Tibial artery (tissue), 4 donors: ENCODE measurements around the gene C11orf16.
"Not testable (repeated sequence)": the region's sequence is repeated elsewhere in the genome, so short reads cannot be mapped to it uniquely, and the experiment has no call there.

ENCODE experiments used
- DNase-seq, 2 donors: peaks; one replicate each; pipeline ENCODE4 v3.0.0-alpha.2; 2019
- H3K27ac ChIP-seq, 2 donors: fragments of 200-600 bp; sonication (generic) in 1 of 2; 1 replicate in 1 of 2; 2 replicates in 1 of 2; pipeline ENCODE4 v1.5.1; 2018 to 2019; ENCODE audit warnings: mild to moderate bottlenecking in 1 of 2
- H3K27me3 ChIP-seq, 2 donors: fragments of 200-600 bp; sonication (generic) in 1 of 2; one replicate each; pipeline versions ENCODE4 v1.5.1 to v1.6.0; 2016 to 2019
- H3K36me3 ChIP-seq, 3 donors: fragments of 200-600 bp; sonication (generic) in 2 of 3; one replicate each; pipeline ENCODE4 v1.5.1; 2016 to 2019; ENCODE audit warnings: mild to moderate bottlenecking in 2 of 3
- H3K4me1 ChIP-seq, 4 donors: fragments of 200-600 bp; sonication (generic) in 2 of 4; 1 replicate in 3 of 4; 2 replicates in 1 of 4; pipeline ENCODE4 v1.5.1; 2016 to 2019
- H3K4me3 ChIP-seq, 2 donors: fragments of 200-600 bp; sonication (generic) in 1 of 2; 1 replicate in 1 of 2; 2 replicates in 1 of 2; pipeline ENCODE4 v1.5.1; 2018 to 2019; ENCODE audit warnings: mild to moderate bottlenecking in 2 of 2
- H3K9me3 ChIP-seq, 3 donors: fragments of 200-600 bp; sonication (generic) in 1 of 3; one replicate each; pipeline ENCODE4 v1.5.1; 2016 to 2019
- CTCF ChIP-seq, 2 experiments: fragments of 200-600 bp in 1 of 2; fragments of 450-650 bp in 1 of 2; IDR thresholded peaks; one replicate each; pipeline ENCODE4 v1.5.1; 2017 to 2019; ENCODE audit warnings: antibody characterized with exemption in 2 of 2, mild to moderate bottlenecking in 1 of 2, moderate library complexity in 1 of 2
- intact Hi-C: fragments of 100-400 bp; cut with DNase I; formaldehyde crosslinking; loops from one replicate; pipeline ENCODE4 v1.15.0; 2023; ENCODE audit warnings: low total_unique reads

Gene C11orf16

DNA sequence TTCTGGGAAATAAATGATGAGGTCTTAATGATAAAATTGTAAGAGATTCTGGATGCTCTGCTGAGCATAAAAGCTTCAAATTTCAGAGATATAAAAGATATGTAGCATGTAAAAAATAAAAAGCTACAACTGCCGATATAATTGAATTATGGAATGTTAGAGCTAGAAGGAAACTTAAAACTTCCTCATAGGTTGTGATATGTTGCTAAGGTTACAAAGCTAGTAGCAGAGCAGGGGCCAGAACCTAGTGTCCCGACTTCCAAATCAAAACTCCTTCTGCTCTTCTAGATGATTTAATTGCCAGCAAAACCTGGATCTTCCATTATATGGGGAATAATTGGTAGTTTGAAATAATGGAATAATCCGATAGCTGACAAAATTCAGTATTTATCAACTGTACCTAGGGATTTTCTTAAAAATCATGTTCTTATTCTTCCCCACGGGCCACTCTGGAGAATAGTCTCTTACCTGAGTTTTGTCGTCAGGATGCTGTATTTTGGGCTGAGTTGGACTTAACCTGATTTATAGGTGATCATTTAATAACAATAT is 9.8 kb upstream of the C11orf16 start, which contains the start of gene ASCL3:
Gene ASCL3 (minus strand): TSS at position 499 of the 549 bp plus-strand sequence. CDS start 4,855 bp downstream, outside the sequence.
- no peak for TF ChIP-seq CTCF (IDR thresholded peaks at IDR 0.05)
- no peak for DNase-seq
- peaks cover 5 to 7% (median 6%) of the 10 kb centered on the region in 3 donors for H3K36me3 ChIP-seq
- intact Hi-C loops = no loop called here
- no peaks in the 10 kb centered on the region for H3K4me1 ChIP-seq
- H3K9me3 ChIP-seq = no peaks in the 10 kb centered on the region
- no peak within 1 kb of the TSS for H3K4me3 ChIP-seq
- H3K27ac ChIP-seq = no peak within 1 kb of the TSS
- H3K27me3 ChIP-seq = no peaks in the 10 kb centered on the region

DNA sequence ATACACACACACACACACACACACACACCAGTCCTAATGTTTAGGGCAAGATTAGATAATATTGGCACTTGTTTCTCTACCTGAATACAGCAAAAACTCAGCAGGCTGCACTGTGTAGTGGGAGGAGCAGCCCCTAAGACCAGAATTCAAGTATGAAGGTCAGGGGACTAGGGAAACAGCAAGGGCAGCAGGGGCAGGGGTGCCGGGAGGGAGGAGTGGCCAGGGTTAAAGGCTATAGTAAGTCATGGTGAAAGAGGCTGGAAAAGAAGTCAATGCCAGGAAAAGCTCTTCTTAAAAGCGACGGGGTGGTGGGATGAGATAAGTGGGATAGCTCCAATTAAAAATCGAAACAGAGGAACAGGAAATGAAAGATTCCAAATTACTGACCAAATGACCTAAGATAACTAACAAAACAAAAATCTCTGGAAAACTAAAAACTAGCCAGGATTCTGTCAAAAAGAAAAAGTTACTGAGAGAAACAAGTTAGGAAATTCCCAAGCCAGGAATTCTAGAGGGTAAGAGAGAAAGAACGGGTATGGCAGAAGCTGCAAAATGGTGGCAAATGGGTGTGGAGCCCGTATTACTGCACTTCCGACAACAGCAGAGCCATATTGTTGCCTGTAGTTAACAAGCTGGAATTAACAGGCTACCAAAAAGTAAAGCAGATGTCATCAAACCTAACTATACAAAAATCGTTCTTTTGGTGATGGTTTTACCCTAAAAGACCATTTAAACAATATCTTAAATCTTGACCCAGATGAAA is 8.8 kb upstream of the C11orf16 start:
- no peak for DNase-seq
- Histone ChIP-seq H3K4me3 (no peak overlapping the region), H3K36me3 (no peaks in the 10 kb centered on the region), H3K27ac (no peak overlapping the region), H3K27me3 (no peaks in the 10 kb centered on the region), H3K9me3 (no peaks in the 10 kb centered on the region), H3K4me1 (no peaks in the 10 kb centered on the region)
- no peak for TF ChIP-seq CTCF (IDR thresholded peaks at IDR 0.05)
- intact Hi-C loops = no loop called here

DNA sequence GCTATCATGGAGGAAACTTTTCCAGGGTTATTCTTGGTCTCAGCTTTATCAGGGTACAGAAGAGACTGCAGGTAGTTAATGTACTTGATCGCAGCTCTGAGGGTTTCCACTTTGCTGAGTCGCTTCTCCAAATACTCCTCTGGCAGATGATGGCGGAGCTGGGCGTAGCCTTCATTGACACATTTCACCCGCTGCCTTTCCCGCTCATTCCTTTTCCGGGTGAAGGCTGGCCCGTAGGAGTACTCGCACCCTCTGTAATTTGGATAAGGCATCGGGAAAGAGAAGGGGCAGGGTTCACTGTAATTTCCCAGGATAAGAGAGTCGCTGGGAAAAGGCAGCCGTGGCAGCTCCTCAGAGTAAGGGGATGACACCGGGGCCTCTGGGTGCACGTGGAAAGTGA is 4.9 kb upstream of the C11orf16 start:
- DNase-seq = no peak
- H3K27me3 ChIP-seq = no peaks in the 10 kb centered on the region
- no peaks in the 10 kb centered on the region for H3K4me1 ChIP-seq
- H3K36me3 ChIP-seq = no peaks in the 10 kb centered on the region
- H3K4me3 ChIP-seq = no peak overlapping the region
- no peak for TF ChIP-seq CTCF (IDR thresholded peaks at IDR 0.05)
- H3K27ac ChIP-seq = no peak overlapping the region
- intact Hi-C loops = no loop called here
- no peaks in the 10 kb centered on the region for H3K9me3 ChIP-seq

- Histone ChIP-seq H3K9me3 (no peaks in the 10 kb centered on the region), H3K27ac (no peak overlapping the region), H3K4me3 (no peak overlapping the region), H3K27me3 (no peaks in the 10 kb centered on the region), H3K4me1 (no peaks in the 10 kb centered on the region), H3K36me3 (no peaks in the 10 kb centered on the region)
- TF ChIP-seq CTCF (IDR thresholded peaks at IDR 0.05) = no peak
- intact Hi-C loops = no loop called here
- DNase-seq = no peak
Observed at GRCh38 chr11:8937159-8937558, 4.4 kb upstream of the C11orf16 start.

- H3K36me3 ChIP-seq, H3K4me3 ChIP-seq, H3K27ac ChIP-seq, H3K27me3 ChIP-seq, H3K4me1 ChIP-seq, intact Hi-C loops, DNase-seq, H3K9me3 ChIP-seq: not testable (repeated sequence)
Observed at GRCh38 chr11:8935789-8936188, 3.0 kb upstream of the C11orf16 start.

GRCh38 chr11:8934742-8935488 is 2.2 kb upstream of the C11orf16 start:
- Histone ChIP-seq H3K9me3 (no peaks in the 10 kb centered on the region), H3K4me3 (no peak overlapping the region), H3K4me1 (no peaks in the 10 kb centered on the region), H3K27ac (no peak overlapping the region), H3K27me3 (no peaks in the 10 kb centered on the region), H3K36me3 (no peaks in the 10 kb centered on the region)
- TF ChIP-seq CTCF (IDR thresholded peaks at IDR 0.05) = no peak
- intact Hi-C loops = no loop called here
- DNase-seq = no peak
